Ectodermal cell (in vitro differentiated cells): ENCODE results near the gene ZMYM3.

Experiments used
- H3K27ac ChIP-seq: 2 replicates; pipeline ENCODE4 v1.7.0; 2013; ENCODE audit warnings: mild to moderate bottlenecking, low read depth, low read length; ENCODE audit not compliant: insufficient read depth, poor library complexity, severe bottlenecking
- H3K27me3 ChIP-seq: 2 replicates; pipeline ENCODE4 v1.7.0; 2013; ENCODE audit warnings: mild to moderate bottlenecking, low read length; ENCODE audit not compliant: insufficient read depth, control insufficient read depth, poor library complexity, severe bottlenecking
- H3K36me3 ChIP-seq: one replicate; pipeline ENCODE4 v1.7.0; 2013; ENCODE audit warnings: low read length; ENCODE audit not compliant: control insufficient read depth, insufficient read depth
- H3K4me1 ChIP-seq: one replicate; pipeline ENCODE4 v1.7.0; 2013; ENCODE audit warnings: low read length; ENCODE audit not compliant: control insufficient read depth, insufficient read depth
- H3K4me3 ChIP-seq: 2 replicates; pipeline ENCODE4 v1.7.0; 2013; ENCODE audit warnings: low read depth, low read length, control low read depth; ENCODE audit not compliant: insufficient read depth
- H3K9me3 ChIP-seq: 2 replicates; pipeline ENCODE4 v1.7.0; 2013; ENCODE audit warnings: mild to moderate bottlenecking, low read length, moderate library complexity; ENCODE audit not compliant: control insufficient read depth
- WGBS, 2 experiments: methylation state at CpG; one replicate each; pipeline ENCODE4 v1.1.7; 2013; ENCODE audit warnings: missing lambda C conversion rate in 2 of 2; 5-methylcytosine and 5-hydroxymethylcytosine counted together

ZMYM3 gene

GRCh38 chrX:71214604-71215337, 39.2 kb downstream of the ZMYM3 start:
- Histone ChIP-seq H3K4me3 (no peak overlapping the region), H3K4me1 (no peaks in the 10 kb centered on the region), H3K36me3 (no peaks in the 10 kb centered on the region), H3K9me3 (no peaks in the 10 kb centered on the region), H3K27ac (no peak overlapping the region), H3K27me3 (no peaks in the 10 kb centered on the region)
- 90 to 92% methylated on average over 5 of the region's 5 CpGs for WGBS, 2 experiments

- Histone ChIP-seq H3K27me3 (no peaks in the 10 kb centered on the region), H3K9me3 (no peaks in the 10 kb centered on the region), H3K27ac (no peak overlapping the region), H3K4me1 (no peaks in the 10 kb centered on the region), H3K4me3 (no peak overlapping the region), H3K36me3 (no peaks in the 10 kb centered on the region)
- WGBS, 2 experiments, result 92% methylated on average over 1 of the region's 1 CpG
Measured at GRCh38 chrX:71214152-71214551, 39.8 kb downstream of the ZMYM3 start.

- WGBS, 2 experiments, result 70 to 71% methylated on average over 5 of the region's 5 CpGs
- Histone ChIP-seq H3K27me3 (no peaks in the 10 kb centered on the region), H3K9me3 (no peaks in the 10 kb centered on the region), H3K27ac (no peak overlapping the region), H3K4me1 (no peaks in the 10 kb centered on the region), H3K36me3 (no peaks in the 10 kb centered on the region), H3K4me3 (no peak overlapping the region)
Measured at GRCh38 chrX:71212536-71212935, 41.4 kb downstream of the ZMYM3 start.

DNA sequence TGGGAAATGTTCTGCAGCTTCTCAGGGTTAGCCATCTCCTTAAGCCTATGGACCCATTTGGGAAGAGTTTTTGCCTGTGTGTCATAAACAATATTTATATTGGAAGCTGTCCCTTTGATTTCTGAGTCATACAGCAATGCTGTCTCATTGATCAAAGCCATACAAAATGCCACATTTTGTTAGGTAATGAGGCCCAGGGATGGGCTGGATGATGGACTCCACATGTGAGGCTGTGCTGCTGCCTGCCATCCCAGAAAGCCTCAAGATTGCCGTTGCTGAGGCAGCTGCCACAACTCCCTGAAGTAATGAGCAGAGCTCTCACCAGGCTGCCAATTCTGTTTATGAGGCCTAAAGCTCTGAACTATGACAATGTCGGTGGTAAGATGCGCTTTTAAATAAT, 43.1 kb downstream of the ZMYM3 start:
- no peaks in the 10 kb centered on the region for H3K9me3 ChIP-seq
- no peak overlapping the region for H3K27ac ChIP-seq
- no peaks in the 10 kb centered on the region for H3K36me3 ChIP-seq
- 95 to 97% methylated on average over 3 of the region's 3 CpGs for WGBS, 2 experiments
- no peaks in the 10 kb centered on the region for H3K27me3 ChIP-seq
- H3K4me1 ChIP-seq, result no peaks in the 10 kb centered on the region
- no peak overlapping the region for H3K4me3 ChIP-seq

- Histone ChIP-seq H3K4me3 (no peak overlapping the region), H3K4me1 (no peaks in the 10 kb centered on the region)
- WGBS, 2 experiments, result 97 to 98% methylated on average over 7 of the region's 7 CpGs
Measured at GRCh38 chrX:71199252-71200008, 54.5 kb downstream of the ZMYM3 start.

GRCh38 chrX:71198066-71198465, 55.9 kb downstream of the ZMYM3 start:
- WGBS, 2 experiments, result 93 to 96% methylated on average over 3 of the region's 3 CpGs
- no peak overlapping the region for H3K4me3 ChIP-seq
- no peak overlapping the region for H3K27ac ChIP-seq
- H3K27me3 ChIP-seq, result no peaks in the 10 kb centered on the region
- no peaks in the 10 kb centered on the region for H3K4me1 ChIP-seq
- H3K36me3 ChIP-seq, result no peaks in the 10 kb centered on the region
- H3K9me3 ChIP-seq, result no peaks in the 10 kb centered on the region

More at GRCh38 chrX:71199252-71200008, 54.5 kb downstream of the ZMYM3 start:
- H3K9me3 ChIP-seq, result no peaks in the 10 kb centered on the region
- no peak overlapping the region for H3K27ac ChIP-seq
- H3K36me3 ChIP-seq, result no peaks in the 10 kb centered on the region
- H3K27me3 ChIP-seq, result no peaks in the 10 kb centered on the region

DNA sequence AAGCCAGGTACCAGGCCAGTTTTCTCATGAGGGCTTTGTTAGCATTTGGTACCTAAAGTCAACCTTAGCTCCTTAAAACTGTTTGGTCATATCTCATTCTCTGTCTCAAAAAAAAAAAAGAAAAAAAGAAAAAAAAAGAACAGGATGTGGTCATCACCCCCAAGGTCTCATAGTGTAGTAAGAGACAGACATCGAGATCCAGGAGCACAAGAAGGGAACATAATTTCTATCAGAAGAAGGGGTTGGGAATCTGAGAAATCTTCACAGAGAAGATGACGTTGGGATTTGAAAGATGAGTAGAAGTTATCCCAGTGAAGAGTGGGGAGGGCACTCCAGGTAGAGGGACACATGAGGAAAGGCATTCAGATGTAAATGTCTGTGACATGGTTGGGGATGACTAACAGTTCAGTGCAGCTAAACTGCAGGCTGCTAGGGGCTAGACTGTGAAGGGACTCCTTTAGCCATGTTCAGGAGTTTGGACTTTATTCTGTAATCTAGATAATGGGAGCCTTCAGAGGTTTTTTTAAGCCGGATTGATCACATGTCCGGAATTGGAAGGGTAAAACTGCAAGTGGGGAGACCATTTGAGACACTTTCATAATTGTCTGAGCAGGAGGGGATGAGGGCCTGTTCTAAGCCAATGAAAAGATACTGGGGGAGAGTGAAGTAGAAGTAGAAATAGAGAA, 57.8 kb downstream of the ZMYM3 start:
- WGBS, 2 experiments, result 36 to 42% methylated on average over 4 of the region's 4 CpGs

DNA sequence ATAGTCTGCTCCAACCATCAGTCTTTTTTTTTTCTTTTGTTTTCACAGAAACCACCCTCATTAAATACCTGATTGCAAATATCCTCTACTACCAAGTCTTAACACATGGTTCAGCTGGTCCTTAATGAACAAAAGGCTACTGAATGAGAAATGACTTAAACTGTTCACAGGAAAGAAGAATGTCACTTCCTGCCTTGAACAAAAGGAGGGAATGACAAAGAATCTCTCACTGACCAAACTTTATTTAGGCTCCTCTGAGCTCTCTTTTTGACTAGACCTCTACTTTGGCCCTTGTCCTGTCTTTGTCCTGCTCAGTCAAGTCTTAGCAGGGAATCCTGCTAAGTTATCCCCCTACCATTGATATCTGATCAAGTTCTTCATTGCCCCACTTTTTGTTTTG, 62.7 kb downstream of the ZMYM3 start:
- Histone ChIP-seq H3K4me1 (no peaks in the 10 kb centered on the region), H3K4me3 (no peak overlapping the region), H3K27ac (no peak overlapping the region), H3K27me3 (no peaks in the 10 kb centered on the region), H3K9me3 (no peaks in the 10 kb centered on the region), H3K36me3 (no peaks in the 10 kb centered on the region)

More for the DNA sequence above, 57.8 kb downstream of the ZMYM3 start:
- Histone ChIP-seq H3K27me3 (no peaks in the 10 kb centered on the region), H3K4me1 (no peaks in the 10 kb centered on the region), H3K27ac (no peak overlapping the region), H3K4me3 (no peak overlapping the region), H3K9me3 (no peaks in the 10 kb centered on the region), H3K36me3 (no peaks in the 10 kb centered on the region)
